IPS-15b (cell line): ENCODE data around the gene GABBR2.

Source experiments
- H3K27me3 ChIP-seq: one replicate; pipeline ENCODE4 v1.6.1; 2013; ENCODE audit warnings: low read length; ENCODE audit not compliant: control insufficient read depth, insufficient read depth
- H3K36me3 ChIP-seq: one replicate; pipeline ENCODE4 v1.6.1; 2013; ENCODE audit warnings: low read length; ENCODE audit not compliant: control insufficient read depth, insufficient read depth
- H3K4me1 ChIP-seq: one replicate; pipeline ENCODE4 v1.6.1; 2013; ENCODE audit warnings: mild to moderate bottlenecking, low read length; ENCODE audit not compliant: control insufficient read depth, insufficient read depth
- H3K4me3 ChIP-seq: one replicate; pipeline ENCODE4 v1.5.1; 2013; ENCODE audit warnings: low read depth, low read length
- H3K9ac ChIP-seq: one replicate; pipeline ENCODE4 v1.6.1; 2013; ENCODE audit warnings: low read depth, mild to moderate bottlenecking, low read length
- H3K9me3 ChIP-seq: one replicate; pipeline ENCODE4 v1.6.1; 2013; ENCODE audit warnings: mild to moderate bottlenecking, low read length; ENCODE audit not compliant: control insufficient read depth, insufficient read depth

Gene GABBR2

GRCh38 chr9:98738741-98739140 lies 30.0 kb upstream of the GABBR2 start:
- Histone ChIP-seq H3K4me1 (no peaks in the 10 kb centered on the region), H3K9ac (no peak overlapping the region), H3K27me3 (no peaks in the 10 kb centered on the region), H3K9me3 (no peaks in the 10 kb centered on the region), H3K4me3 (no peak overlapping the region), H3K36me3 (peaks cover 7% of the 10 kb centered on the region)

- Histone ChIP-seq H3K9me3 (no peaks in the 10 kb centered on the region), H3K4me3 (no peak overlapping the region), H3K36me3 (peaks cover 7% of the 10 kb centered on the region), H3K27me3 (no peaks in the 10 kb centered on the region), H3K9ac (no peak overlapping the region), H3K4me1 (no peaks in the 10 kb centered on the region)
Observed at GRCh38 chr9:98736226-98736625, 27.5 kb upstream of the GABBR2 start.

- H3K36me3 ChIP-seq, result peaks cover 7% of the 10 kb centered on the region
- no peak overlapping the region for H3K9ac ChIP-seq
- no peaks in the 10 kb centered on the region for H3K27me3 ChIP-seq
- no peak overlapping the region for H3K4me3 ChIP-seq
- H3K9me3 ChIP-seq, result no peaks in the 10 kb centered on the region
- H3K4me1 ChIP-seq, result no peaks in the 10 kb centered on the region
Observed at GRCh38 chr9:98732801-98733200, 24.1 kb upstream of the GABBR2 start.

GRCh38 chr9:98732091-98732490 lies 23.4 kb upstream of the GABBR2 start:
- H3K4me1 ChIP-seq, result no peaks in the 10 kb centered on the region
- peaks cover 7% of the 10 kb centered on the region for H3K36me3 ChIP-seq
- H3K4me3 ChIP-seq, result no peak overlapping the region
- H3K9me3 ChIP-seq, result no peaks in the 10 kb centered on the region
- H3K9ac ChIP-seq, result no peak overlapping the region
- no peaks in the 10 kb centered on the region for H3K27me3 ChIP-seq

GRCh38 chr9:98730871-98731270 lies 22.1 kb upstream of the GABBR2 start:
- H3K27me3 ChIP-seq, result no peaks in the 10 kb centered on the region
- no peaks in the 10 kb centered on the region for H3K9me3 ChIP-seq
- H3K36me3 ChIP-seq, result peaks cover 1% of the 10 kb centered on the region
- H3K4me3 ChIP-seq, result no peak overlapping the region
- no peaks in the 10 kb centered on the region for H3K4me1 ChIP-seq
- no peak overlapping the region for H3K9ac ChIP-seq

- H3K4me1 ChIP-seq, result no peaks in the 10 kb centered on the region
- H3K9ac ChIP-seq, result no peak overlapping the region
- peaks cover 2% of the 10 kb centered on the region for H3K27me3 ChIP-seq
- H3K9me3 ChIP-seq, result no peaks in the 10 kb centered on the region
- no peaks in the 10 kb centered on the region for H3K36me3 ChIP-seq
- H3K4me3 ChIP-seq, result no peak overlapping the region
Observed at GRCh38 chr9:98728500-98728899, 19.8 kb upstream of the GABBR2 start.

GRCh38 chr9:98727428-98727827 lies 18.7 kb upstream of the GABBR2 start:
- Histone ChIP-seq H3K36me3 (no peaks in the 10 kb centered on the region), H3K9ac (no peak overlapping the region), H3K4me3 (no peak overlapping the region), H3K27me3 (peaks cover 2% of the 10 kb centered on the region), H3K9me3 (no peaks in the 10 kb centered on the region), H3K4me1 (no peaks in the 10 kb centered on the region)

- Histone ChIP-seq H3K9me3 (no peaks in the 10 kb centered on the region), H3K9ac (no peak overlapping the region), H3K4me1 (no peaks in the 10 kb centered on the region), H3K36me3 (no peaks in the 10 kb centered on the region), H3K27me3 (peaks cover 2% of the 10 kb centered on the region), H3K4me3 (no peak overlapping the region)
Observed at GRCh38 chr9:98726735-98727134, 18.0 kb upstream of the GABBR2 start.

GRCh38 chr9:98724810-98725530 lies 16.2 kb upstream of the GABBR2 start:
- H3K9me3 ChIP-seq, result no peaks in the 10 kb centered on the region
- no peak overlapping the region for H3K9ac ChIP-seq
- H3K4me1 ChIP-seq, result no peaks in the 10 kb centered on the region

GRCh38 chr9:98721643-98722042 lies 12.9 kb upstream of the GABBR2 start:
- no peaks in the 10 kb centered on the region for H3K4me1 ChIP-seq
- H3K9ac ChIP-seq, result no peak overlapping the region
- no peaks in the 10 kb centered on the region for H3K36me3 ChIP-seq
- no peak overlapping the region for H3K4me3 ChIP-seq
- H3K9me3 ChIP-seq, result no peaks in the 10 kb centered on the region
- peaks cover 2% of the 10 kb centered on the region for H3K27me3 ChIP-seq

More at GRCh38 chr9:98724810-98725530, 16.2 kb upstream of the GABBR2 start:
- H3K27me3 ChIP-seq, result peaks cover 2% of the 10 kb centered on the region
- H3K36me3 ChIP-seq, result no peaks in the 10 kb centered on the region
- no peak overlapping the region for H3K4me3 ChIP-seq

- Histone ChIP-seq H3K9ac (no peak overlapping the region), H3K9me3 (no peaks in the 10 kb centered on the region), H3K27me3 (peaks cover 2% of the 10 kb centered on the region), H3K36me3 (no peaks in the 10 kb centered on the region), H3K4me1 (no peaks in the 10 kb centered on the region), H3K4me3 (no peak overlapping the region)
Observed at GRCh38 chr9:98720402-98720801, 11.7 kb upstream of the GABBR2 start.

- no peaks in the 10 kb centered on the region for H3K9me3 ChIP-seq
- H3K9ac ChIP-seq, result no peak overlapping the region
Observed at GRCh38 chr9:98719055-98719454, 10.3 kb upstream of the GABBR2 start.

More at GRCh38 chr9:98719055-98719454, 10.3 kb upstream of the GABBR2 start:
- Histone ChIP-seq H3K4me3 (no peak overlapping the region), H3K27me3 (no peaks in the 10 kb centered on the region), H3K4me1 (no peaks in the 10 kb centered on the region), H3K36me3 (no peaks in the 10 kb centered on the region)
